Measurements from ENCODE around the gene HEMK1.

HEMK1 gene, protein sequence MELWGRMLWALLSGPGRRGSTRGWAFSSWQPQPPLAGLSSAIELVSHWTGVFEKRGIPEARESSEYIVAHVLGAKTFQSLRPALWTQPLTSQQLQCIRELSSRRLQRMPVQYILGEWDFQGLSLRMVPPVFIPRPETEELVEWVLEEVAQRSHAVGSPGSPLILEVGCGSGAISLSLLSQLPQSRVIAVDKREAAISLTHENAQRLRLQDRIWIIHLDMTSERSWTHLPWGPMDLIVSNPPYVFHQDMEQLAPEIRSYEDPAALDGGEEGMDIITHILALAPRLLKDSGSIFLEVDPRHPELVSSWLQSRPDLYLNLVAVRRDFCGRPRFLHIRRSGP

DNA sequence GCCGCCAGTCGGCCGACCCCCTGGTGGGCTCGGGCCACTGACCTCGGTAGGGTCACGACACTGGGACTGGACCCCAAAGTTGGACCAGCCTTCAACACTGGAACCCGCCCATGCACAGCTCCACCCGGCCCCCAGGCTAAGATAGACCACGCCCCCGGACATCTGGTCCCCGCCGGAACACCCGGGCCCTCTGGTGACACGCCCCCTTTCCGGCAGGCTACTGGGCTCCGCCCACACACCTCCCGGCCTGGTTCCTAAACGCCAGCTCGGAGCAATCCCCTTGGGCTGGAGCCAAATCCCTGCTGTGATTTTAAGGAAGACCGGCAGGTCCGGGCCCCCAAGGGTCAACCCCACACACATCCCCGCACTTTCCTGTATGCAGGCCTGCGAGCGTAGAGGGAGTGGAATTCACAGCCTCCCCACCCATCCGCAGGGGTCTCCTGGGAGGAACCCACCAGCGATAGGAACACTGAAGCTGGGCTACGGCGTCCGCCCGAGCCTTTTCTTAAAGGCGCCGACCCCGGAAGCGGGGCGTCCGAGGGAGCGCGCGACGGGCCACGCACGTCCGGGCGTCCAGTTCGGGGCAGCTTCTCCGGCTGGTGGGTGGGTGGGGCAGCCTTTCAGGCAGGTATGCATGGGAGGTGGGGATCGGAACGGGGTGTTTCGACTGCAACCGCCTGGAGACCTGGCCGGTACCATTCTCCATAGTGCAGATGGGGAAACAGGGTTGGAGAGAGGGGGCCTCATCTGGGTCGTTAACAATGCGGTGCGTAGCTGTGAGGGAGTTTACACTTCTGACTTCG is at the start of gene HEMK1:
HEMK1 (plus strand) TSS at position 576 of the 803 bp plus-strand sequence. CDS start 1,583 bp downstream, outside the sequence.
- peak; percentile 94 for DNase-seq (ENCODE audit: low spot score)

GRCh38 chr3:50520849-50521248 is 48.5 kb upstream of the HEMK1 start:
- DNase-seq (ENCODE audit: low spot score) = no peak

- no peak for DNase-seq (ENCODE audit: low spot score)
Measured at GRCh38 chr3:50521572-50521971, 47.8 kb upstream of the HEMK1 start.

GRCh38 chr3:50523279-50523811 is 46.0 kb upstream of the HEMK1 start:
- DNase-seq (ENCODE audit: low spot score) = no peak

GRCh38 chr3:50524746-50525145 is 44.6 kb upstream of the HEMK1 start:
- no peak for DNase-seq (ENCODE audit: low spot score)

DNA sequence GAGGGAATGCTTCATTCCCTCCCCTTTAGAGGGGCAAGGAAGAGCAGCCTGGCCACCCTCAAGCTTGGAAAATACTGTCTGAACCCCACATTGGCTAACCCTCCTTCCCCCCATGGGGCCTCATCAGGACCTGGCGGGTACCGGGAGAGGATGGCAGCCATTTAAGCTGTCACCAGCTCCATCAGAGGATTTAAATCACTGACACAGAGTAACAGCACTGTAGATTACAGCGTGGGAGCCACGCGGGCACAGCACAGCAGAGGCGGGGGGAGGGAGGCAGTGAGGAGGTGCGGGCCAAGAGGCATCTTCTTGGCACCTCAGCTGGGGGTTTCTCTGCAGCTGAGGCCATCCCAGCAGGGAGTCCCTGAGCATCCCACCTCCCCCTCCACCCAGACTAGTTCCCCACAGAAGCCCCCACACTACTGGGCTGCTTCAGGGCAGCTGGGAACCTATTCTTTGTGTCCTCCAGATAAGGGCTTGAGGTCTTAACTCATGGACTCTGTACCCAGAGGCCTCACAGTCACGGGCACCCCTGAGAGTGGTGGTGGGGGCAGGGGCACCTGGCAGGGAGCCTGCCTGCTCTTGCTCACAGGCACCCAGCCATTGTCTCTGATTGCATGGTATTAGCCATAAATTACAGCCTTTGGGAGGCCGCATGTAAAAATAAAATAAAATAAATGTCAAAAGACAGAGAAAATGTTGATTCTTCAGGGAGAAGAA is 44.0 kb upstream of the HEMK1 start:
- no peak for DNase-seq (ENCODE audit: low spot score)

GRCh38 chr3:50525987-50526386 is 43.3 kb upstream of the HEMK1 start:
- peak; percentile 65 for DNase-seq (ENCODE audit: low spot score)

GRCh38 chr3:50530001-50530970 is 39.0 kb upstream of the HEMK1 start:
- DNase-seq (ENCODE audit: low spot score) = no peak

DNA sequence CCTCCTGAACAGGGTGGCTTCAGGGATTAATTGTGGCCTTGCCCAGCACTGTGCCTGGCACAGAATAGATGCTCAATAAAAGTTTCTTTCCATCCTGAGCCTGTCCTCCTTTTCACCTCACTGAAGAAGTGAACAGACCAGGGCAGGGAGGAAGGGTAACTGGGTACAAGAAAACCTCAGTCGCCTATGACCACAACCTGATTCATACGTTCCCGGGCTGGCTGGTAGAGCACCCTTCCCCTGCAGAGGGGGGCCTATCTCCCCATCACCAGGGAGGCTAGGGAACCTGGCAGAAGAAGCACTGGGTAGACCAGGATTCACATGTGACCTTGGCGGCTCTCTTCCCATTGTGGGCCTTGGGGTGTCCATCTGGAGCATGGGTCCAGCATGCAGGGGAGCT is 38.1 kb upstream of the HEMK1 start:
- no peak for DNase-seq (ENCODE audit: low spot score)

- DNase-seq (ENCODE audit: low spot score) = no peak
Measured at GRCh38 chr3:50532062-50532705, 37.1 kb upstream of the HEMK1 start.

DNA sequence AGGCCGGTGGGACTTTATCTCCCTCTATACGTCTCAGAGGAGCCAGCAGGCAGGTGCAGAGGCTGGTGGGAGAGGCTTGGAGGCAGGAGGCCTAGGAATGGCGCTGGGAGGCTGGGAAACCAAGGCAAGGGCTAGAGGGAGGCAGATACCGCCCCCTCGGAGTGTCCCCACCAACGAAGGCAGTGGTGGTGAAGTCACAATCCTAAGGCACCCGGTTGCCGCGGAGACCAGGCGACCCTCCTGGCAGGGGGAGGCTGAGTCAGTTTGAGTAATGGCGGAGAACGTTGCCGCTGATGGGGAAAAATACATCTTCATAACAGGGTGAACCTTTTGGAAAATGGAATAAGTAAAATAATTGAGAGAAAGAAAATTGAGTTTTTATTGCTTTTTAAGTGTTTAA is 36.0 kb upstream of the HEMK1 start:
- no peak for DNase-seq (ENCODE audit: low spot score)

DNA sequence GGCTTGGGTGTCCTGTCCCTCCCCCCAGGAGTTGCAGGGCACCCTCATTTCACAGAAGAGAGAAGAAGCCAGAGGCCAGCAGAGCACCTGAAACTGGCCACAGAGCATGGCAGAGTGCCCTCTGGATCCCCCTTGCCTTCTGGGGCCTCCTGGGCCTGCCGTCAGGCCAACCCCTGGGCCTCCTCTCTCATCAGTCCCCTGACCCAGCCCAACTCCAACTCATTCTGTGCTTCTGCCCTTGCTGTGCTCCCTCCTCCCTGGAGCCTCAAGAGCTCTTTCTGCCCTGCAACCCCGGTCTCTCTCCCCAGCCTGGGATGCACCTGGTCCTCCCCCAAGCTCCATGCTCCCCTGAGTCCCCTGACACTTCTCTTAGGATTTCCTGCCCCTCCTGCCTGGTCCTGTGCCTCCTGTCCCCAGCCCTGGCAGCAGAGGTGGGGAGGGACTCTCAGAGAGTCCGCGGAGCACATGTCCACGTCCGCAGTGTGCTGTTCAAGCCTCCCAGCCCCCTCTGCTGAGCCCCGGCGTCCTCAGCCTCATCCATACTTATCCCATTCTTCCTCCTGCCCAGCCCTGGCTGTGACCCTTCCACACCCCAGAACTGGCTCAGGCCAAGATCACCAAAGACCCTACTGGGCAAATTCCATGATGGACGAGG is 35.4 kb upstream of the HEMK1 start:
- no peak for DNase-seq (ENCODE audit: low spot score)

DNA sequence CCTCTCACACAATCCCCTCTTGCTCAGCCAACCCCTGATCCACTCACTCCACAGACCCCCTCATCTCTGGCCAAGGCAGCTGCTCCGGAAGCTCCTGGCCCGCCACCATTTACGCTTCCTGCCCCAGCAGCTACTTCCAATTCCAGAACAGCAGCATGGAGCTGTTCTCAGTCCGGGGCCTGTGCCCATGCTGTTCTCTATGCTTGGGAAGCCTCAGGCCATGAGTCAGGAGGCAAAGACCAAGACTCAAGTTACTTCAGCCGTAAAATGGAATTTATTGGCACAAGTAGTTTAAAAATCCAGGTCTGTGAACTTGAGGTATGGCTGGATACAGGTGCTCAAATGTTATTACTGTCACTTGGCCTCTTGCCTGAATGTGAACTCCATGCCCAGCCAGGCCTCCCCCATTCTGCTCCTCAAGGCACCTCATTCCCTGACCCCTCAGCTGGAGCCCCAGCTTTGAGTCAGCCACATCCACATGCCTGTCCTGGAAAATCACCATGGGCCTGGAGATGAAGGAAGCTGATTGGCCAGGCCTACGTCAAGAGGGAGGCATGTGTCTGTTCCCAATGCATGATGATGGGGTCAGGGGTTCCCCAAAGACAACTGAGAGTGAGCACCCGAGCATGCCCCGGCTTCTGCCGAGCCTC is 34.5 kb upstream of the HEMK1 start:
- DNase-seq (ENCODE audit: low spot score) = no peak

- peak; percentile 18 for DNase-seq (ENCODE audit: low spot score)
Measured at GRCh38 chr3:50536471-50537180, 32.7 kb upstream of the HEMK1 start.

DNA sequence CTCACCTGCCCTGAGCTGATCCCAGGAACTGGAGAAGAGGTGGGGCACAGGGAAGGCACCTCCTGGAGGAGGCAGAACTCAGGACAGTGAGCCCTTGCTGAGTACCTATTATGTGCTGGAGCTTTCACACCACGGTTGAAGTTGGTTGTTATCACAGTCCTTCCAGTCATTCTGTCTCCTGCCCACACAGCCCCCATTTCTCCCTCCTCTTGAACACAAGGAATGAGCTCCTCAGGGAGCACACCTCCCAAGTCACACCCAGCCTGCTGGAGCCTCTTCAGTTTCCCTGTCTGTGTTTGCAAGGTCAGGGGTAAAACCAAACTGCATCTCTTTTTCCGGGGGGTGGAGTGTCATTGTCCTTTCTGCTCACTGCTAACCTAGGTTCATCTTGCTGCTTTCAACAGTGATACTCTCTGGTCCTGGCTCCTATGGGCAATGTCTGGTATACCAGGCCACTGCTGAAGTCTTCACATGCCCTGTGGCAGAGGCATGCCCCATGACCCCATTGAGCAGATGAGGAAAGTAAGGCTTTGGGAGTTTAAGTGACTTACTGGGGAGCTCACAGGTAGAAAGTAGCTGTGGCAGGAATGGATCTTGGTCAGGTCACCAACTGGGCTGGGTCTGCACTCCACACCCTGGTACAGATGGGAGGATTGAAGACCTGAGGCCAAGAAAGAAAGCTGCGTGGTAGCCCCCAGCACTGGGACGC is 31.7 kb upstream of the HEMK1 start:
- peak; percentile 13 for DNase-seq (ENCODE audit: low spot score)

DNA sequence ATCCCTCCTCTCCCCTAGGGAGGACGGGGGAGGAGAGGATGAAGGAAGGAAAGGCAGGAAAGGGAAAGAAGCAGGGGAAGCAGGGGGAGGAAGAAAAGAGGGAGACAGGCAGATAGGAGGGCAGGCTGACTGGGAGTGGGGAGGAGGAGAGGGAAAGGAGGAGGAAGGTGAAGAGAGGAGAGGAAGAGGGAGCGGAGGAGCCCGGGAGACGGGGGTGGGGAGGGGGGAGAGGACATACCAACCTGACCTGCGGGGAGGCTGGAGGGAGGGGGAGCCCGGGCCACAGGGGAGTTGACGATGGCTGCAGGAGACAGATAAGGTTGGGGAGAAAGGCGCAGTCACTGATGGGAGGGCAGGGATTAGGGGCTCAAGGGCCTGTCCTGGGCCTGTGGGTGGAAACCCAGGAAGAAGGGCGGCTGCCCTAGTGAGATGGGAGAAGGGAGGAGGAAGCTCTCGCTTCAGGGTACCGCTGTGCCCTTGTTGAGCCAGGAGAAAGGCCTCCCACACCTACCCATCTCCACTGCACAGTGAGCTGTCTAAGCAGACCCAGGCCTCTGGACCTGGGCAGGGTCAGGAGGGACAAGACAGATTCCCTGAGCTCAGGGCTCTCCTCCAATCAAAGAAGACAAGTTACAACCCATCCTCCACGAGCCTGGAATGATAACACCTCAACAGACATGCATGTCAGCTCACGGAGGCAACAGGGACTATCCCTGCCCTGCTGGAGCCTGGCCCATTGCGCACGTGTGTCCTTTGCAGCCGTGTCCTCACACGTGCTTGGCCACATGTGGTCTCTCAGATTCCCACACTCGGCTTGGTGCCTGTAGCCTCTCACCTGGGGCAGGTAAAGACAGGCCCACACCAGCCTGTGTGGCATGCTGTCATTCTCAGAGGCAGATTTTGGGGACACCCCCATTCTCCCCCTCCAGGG is 29.7 kb upstream of the HEMK1 start:
- peak; percentile 92 for DNase-seq (ENCODE audit: low spot score)
